Hepatocyte (in vitro differentiated cells): ENCODE results near the gene NXPH2. TPM values are rescaled to one million over a fixed set of nuclear protein-coding genes. Genes with fewer than 3 reads are reported as not detected.

Experiments
- DNase-seq: peaks from one replicate; pipeline ENCODE4 v3.0.0-alpha.2; 2016; ENCODE audit warnings: low spot score
- H2AFZ ChIP-seq: fragments of 200-600 bp; sonication (generic); 2 replicates; pipeline ENCODE4 v1.6.0; 2016; ENCODE audit warnings: antibody characterized with exemption, mild to moderate bottlenecking
- H3K27ac ChIP-seq: fragments of 200-600 bp; sonication (generic); 2 replicates; pipeline ENCODE4 v1.5.1; 2016; ENCODE audit warnings: mild to moderate bottlenecking
- H3K27me3 ChIP-seq: fragments of 200-600 bp; sonication (generic); 2 replicates; pipeline ENCODE4 v1.6.1; 2016
- H3K36me3 ChIP-seq: fragments of 200-600 bp; sonication (generic); replicated peaks from 2 replicates; pipeline ENCODE4 v1.5.1; 2016; ENCODE audit warnings: low read depth; ENCODE audit not compliant: insufficient read depth
- H3K4me1 ChIP-seq: fragments of 200-600 bp; sonication (generic); 2 replicates; pipeline ENCODE4 v1.5.1; 2016; ENCODE audit warnings: mild to moderate bottlenecking, moderate library complexity; ENCODE audit not compliant: insufficient read depth
- H3K4me2 ChIP-seq: fragments of 200-600 bp; sonication (generic); 2 replicates; pipeline ENCODE4 v1.6.0; 2016
- H3K4me3 ChIP-seq: fragments of 200-600 bp; sonication (generic); 2 replicates; pipeline ENCODE4 v1.5.1; 2016; ENCODE audit warnings: mild to moderate bottlenecking
- H3K79me2 ChIP-seq: fragments of 200-600 bp; sonication (generic); 2 replicates; pipeline ENCODE4 v1.6.0; 2017; ENCODE audit warnings: mild to moderate bottlenecking
- H3K9me2 ChIP-seq: fragments of 200-600 bp; sonication (generic); replicated peaks from 2 replicates; pipeline ENCODE4 v1.6.0; 2017; ENCODE audit warnings: mild to moderate bottlenecking; ENCODE audit not compliant: insufficient read depth
- H3K9me3 ChIP-seq: fragments of 200-600 bp; sonication (generic); 2 replicates; pipeline ENCODE4 v1.5.1; 2016; ENCODE audit warnings: low read depth, mild to moderate bottlenecking
- H4K20me1 ChIP-seq: fragments of 200-600 bp; sonication (generic); 2 replicates; pipeline ENCODE4 v1.6.0; 2016; ENCODE audit warnings: mild to moderate bottlenecking; ENCODE audit not compliant: insufficient read depth, poor library complexity, severe bottlenecking
- EZH2 ChIP-seq: fragments of 200-600 bp; sonication (generic); IDR thresholded peaks from 2 replicates; pipeline ENCODE4 v1.6.1; 2016; ENCODE audit warnings: antibody characterized with exemption, mild to moderate bottlenecking, borderline replicate concordance
- EZH2phosphoT487 ChIP-seq: fragments of 200-600 bp; sonication (generic); IDR thresholded peaks from one replicate; pipeline ENCODE4 v1.6.1; 2018; ENCODE audit warnings: antibody characterized with exemption, mild to moderate bottlenecking, low read depth, moderate library complexity; ENCODE audit not compliant: unreplicated experiment, severe bottlenecking
- WGBS: methylation state at CpG from one replicate; pipeline ENCODE4 v1.1.6; 2016; ENCODE audit warnings: low lambda C conversion rate; ENCODE audit errors: missing lambda C conversion rate; 5-methylcytosine and 5-hydroxymethylcytosine counted together
- polyA plus RNA-seq: library from polyadenylated mRNA; unstranded; fragments of >200 nt; fragmentation: Nextera tagmentation; extraction: Ambion mirVana; gene quantifications from 2 replicates; pipeline ENCODE4 v1.2.1, GENCODE V29; 2016
- total RNA-seq: library from RNA; depleted of rRNA; stranded (reverse); fragments of >200 nt; gene quantifications from 2 replicates; pipeline ENCODE4 v1.2.3, GENCODE V29; 2014
- TF ChIP-seq, protein P1 (sequence below): fragments of 200-600 bp; sonication (generic); IDR thresholded peaks from 2 replicates; pipeline ENCODE4 v1.5.1; 2016; ENCODE audit warnings: antibody characterized with exemption, mild to moderate bottlenecking; ENCODE audit not compliant: poor library complexity

Gene NXPH2
- total and polyA plus RNA-seq, 2 experiments from 2014 or later = 1.5 to 6.3 TPM

DNA sequence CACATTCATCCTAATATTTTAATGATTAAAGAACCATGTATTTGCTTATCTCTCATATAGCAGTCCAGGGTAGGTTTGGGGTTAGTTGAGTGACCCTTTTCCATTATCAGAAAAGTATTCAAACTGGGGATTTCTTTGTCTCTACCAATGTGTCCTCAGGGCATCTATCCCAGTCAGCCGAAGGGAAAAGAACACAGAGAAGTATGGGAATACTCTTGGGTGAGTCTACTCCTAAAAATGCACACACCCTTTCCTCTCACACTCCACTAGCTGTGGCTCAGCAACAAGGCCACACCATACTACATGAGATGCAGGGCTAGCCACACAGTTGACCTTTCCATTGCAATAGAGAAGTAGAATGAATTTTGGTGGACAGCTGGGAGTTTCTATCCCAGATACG lies 114.3 kb downstream of the NXPH2 start:
- no peaks in the 10 kb centered on the region for H4K20me1 ChIP-seq
- no peak overlapping the region for H2AFZ ChIP-seq
- TF ChIP-seq EZH2phosphoT487 (no peak), EZH2 (no peak)
- TF ChIP-seq, protein P1, sequence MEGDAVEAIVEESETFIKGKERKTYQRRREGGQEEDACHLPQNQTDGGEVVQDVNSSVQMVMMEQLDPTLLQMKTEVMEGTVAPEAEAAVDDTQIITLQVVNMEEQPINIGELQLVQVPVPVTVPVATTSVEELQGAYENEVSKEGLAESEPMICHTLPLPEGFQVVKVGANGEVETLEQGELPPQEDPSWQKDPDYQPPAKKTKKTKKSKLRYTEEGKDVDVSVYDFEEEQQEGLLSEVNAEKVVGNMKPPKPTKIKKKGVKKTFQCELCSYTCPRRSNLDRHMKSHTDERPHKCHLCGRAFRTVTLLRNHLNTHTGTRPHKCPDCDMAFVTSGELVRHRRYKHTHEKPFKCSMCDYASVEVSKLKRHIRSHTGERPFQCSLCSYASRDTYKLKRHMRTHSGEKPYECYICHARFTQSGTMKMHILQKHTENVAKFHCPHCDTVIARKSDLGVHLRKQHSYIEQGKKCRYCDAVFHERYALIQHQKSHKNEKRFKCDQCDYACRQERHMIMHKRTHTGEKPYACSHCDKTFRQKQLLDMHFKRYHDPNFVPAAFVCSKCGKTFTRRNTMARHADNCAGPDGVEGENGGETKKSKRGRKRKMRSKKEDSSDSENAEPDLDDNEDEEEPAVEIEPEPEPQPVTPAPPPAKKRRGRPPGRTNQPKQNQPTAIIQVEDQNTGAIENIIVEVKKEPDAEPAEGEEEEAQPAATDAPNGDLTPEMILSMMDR = no peak
- H3K27ac ChIP-seq = no peak overlapping the region
- no peak overlapping the region for H3K4me2 ChIP-seq
- no peak overlapping the region for H3K4me3 ChIP-seq
- no peaks in the 10 kb centered on the region for H3K27me3 ChIP-seq
- no peaks in the 10 kb centered on the region for H3K4me1 ChIP-seq
- H3K9me3 ChIP-seq = no peaks in the 10 kb centered on the region
- DNase-seq = no peak
- no peaks in the 10 kb centered on the region for H3K36me3 ChIP-seq
- WGBS = 80% methylated on average over 2 of the region's 2 CpGs
- H3K79me2 ChIP-seq = no peaks in the 10 kb centered on the region
- no peaks in the 10 kb centered on the region for H3K9me2 ChIP-seq

- Histone ChIP-seq H3K9me2 (no peaks in the 10 kb centered on the region), H3K9me3 (no peaks in the 10 kb centered on the region), H3K27me3 (no peaks in the 10 kb centered on the region), H3K4me3 (no peak overlapping the region), H3K79me2 (no peaks in the 10 kb centered on the region), H2AFZ (no peak overlapping the region), H3K27ac (no peak overlapping the region), H3K4me1 (no peaks in the 10 kb centered on the region), H3K4me2 (no peak overlapping the region), H3K36me3 (no peaks in the 10 kb centered on the region), H4K20me1 (no peaks in the 10 kb centered on the region)
- TF ChIP-seq EZH2phosphoT487 (no peak), EZH2 (no peak)
- TF ChIP-seq, protein P1 = no peak
- WGBS = 86% methylated on average over 3 of the region's 3 CpGs
- no peak for DNase-seq
These were observed 121.8 kb downstream of the NXPH2 start for GRCh38 chr2:138658187-138658894.

DNA sequence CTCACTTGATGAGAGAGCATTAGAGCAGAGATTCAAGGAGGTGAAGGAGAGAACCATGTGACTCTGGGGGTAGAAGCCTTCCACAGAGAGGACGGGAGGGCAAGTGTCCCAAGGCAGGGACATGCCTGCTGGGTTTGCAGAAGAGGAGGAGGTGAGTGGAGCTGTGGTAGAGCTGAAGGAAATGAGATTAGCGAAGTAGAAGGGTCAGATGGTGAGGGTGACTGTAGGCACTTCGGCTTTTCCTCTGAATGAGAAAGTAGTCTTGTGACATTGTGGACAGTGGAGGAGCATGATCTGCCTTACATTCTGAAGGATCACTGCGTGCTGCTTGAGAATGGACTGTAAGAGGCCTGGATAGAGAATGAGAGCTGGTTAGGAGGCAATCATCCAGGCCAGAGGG lies 126.0 kb downstream of the NXPH2 start:
- Histone ChIP-seq H3K27me3 (no peaks in the 10 kb centered on the region), H3K4me1 (peaks cover 5% of the 10 kb centered on the region), H3K4me2 (no peak overlapping the region), H3K4me3 (no peak overlapping the region), H4K20me1 (no peaks in the 10 kb centered on the region), H3K36me3 (no peaks in the 10 kb centered on the region), H3K79me2 (no peaks in the 10 kb centered on the region), H3K27ac (peak overlapping the region; percentile 83), H2AFZ (no peak overlapping the region), H3K9me3 (no peaks in the 10 kb centered on the region), H3K9me2 (no peaks in the 10 kb centered on the region)
- DNase-seq = no peak
- 92% methylated on average over 4 of the region's 4 CpGs for WGBS
- TF ChIP-seq EZH2phosphoT487 (no peak), EZH2 (no peak)
- TF ChIP-seq, protein P1 = no peak
